Vagina (tissue), 2 donors: Measurements from ENCODE around the gene ADAMTSL3. TPM values are rescaled to one million over a fixed set of nuclear protein-coding genes. Genes with fewer than 3 reads are reported as not detected.

Source experiments
- DNase-seq, 2 donors: peaks; one replicate each; pipeline ENCODE4 v3.0.0-alpha.2; 2017; ENCODE audit errors: extremely low spot score in 2 of 2
- H3K27ac ChIP-seq: fragments of 200-600 bp; sonication (generic); one replicate; pipeline ENCODE4 v1.5.1; 2019
- H3K27me3 ChIP-seq: fragments of 200-600 bp; sonication (generic); one replicate; pipeline ENCODE4 v1.5.1; 2019
- H3K36me3 ChIP-seq, 2 donors: fragments of 200-600 bp; sonication (generic); one replicate each; pipeline ENCODE4 v1.5.1; 2017 to 2019
- H3K4me1 ChIP-seq: fragments of 200-600 bp; sonication (generic); one replicate; pipeline ENCODE4 v1.5.1; 2019
- H3K4me3 ChIP-seq, 2 donors: fragments of 200-600 bp; sonication (generic); 1 replicate in 1 of 2; 2 replicates in 1 of 2; pipeline ENCODE4 v1.5.1; 2016 to 2019
- H3K9me3 ChIP-seq: fragments of 200-600 bp; sonication (generic); one replicate; pipeline ENCODE4 v1.5.1; 2019
- CTCF ChIP-seq, 3 experiments: fragments of 450-650 bp in 2 of 3; fragments of 200-600 bp in 1 of 3; sonication (generic) in 1 of 3; IDR thresholded peaks; one replicate each; pipeline ENCODE4 v1.5.1; 2017 to 2019; ENCODE audit warnings: antibody characterized with exemption in 3 of 3, mild to moderate bottlenecking in 2 of 3, moderate library complexity in 2 of 3
- POLR2A ChIP-seq, 2 donors: fragments of 450-650 bp; IDR thresholded peaks; one replicate each; pipeline ENCODE4 v1.6.1; 2017; ENCODE audit warnings: antibody characterized with exemption in 2 of 2, mild to moderate bottlenecking in 2 of 2, moderate library complexity in 2 of 2
- POLR2AphosphoS5 ChIP-seq, 2 donors: sonication (generic); formaldehyde crosslinking; IDR thresholded peaks; one replicate each; pipeline ENCODE4 v1.9.0; 2017; ENCODE audit warnings: antibody characterized with exemption in 2 of 2, mild to moderate bottlenecking in 2 of 2, low read depth in 1 of 2; ENCODE audit not compliant: insufficient read depth in 1 of 2
- intact Hi-C: fragments of 100-400 bp; cut with DNase I; formaldehyde crosslinking; loops from one replicate; pipeline ENCODE4 v1.15.1; 2023
- total RNA-seq: library from RNA; depleted of rRNA; stranded (reverse); fragments of >200 nt; gene quantifications from one replicate; pipeline ENCODE4 v1.2.3, GENCODE V29; 2016

The ADAMTSL3 gene
- total RNA-seq, 1 donor from 2014 or later: 4.2 TPM

GRCh38 chr15:83881156-83881555, 227.2 kb downstream of the ADAMTSL3 start:
- H3K36me3 ChIP-seq: no peaks in the 10 kb centered on the region
- no peak overlapping the region for H3K4me3 ChIP-seq
- H3K27me3 ChIP-seq: no peaks in the 10 kb centered on the region
- no peaks in the 10 kb centered on the region for H3K9me3 ChIP-seq
- no peak overlapping the region for H3K27ac ChIP-seq
- intact Hi-C loops: no loop called here
- no peak for TF ChIP-seq POLR2A (IDR thresholded peaks at IDR 0.05)
- TF ChIP-seq POLR2AphosphoS5 (IDR thresholded peaks at IDR 0.05; ENCODE audit: insufficient read depth in 1 of 2, low read depth in 1 of 2): no peak
- no peak for TF ChIP-seq CTCF (IDR thresholded peaks at IDR 0.05)
- DNase-seq: no peak
- H3K4me1 ChIP-seq: no peaks in the 10 kb centered on the region

GRCh38 chr15:83886321-83886720, 232.4 kb downstream of the ADAMTSL3 start:
- no peak for TF ChIP-seq CTCF (IDR thresholded peaks at IDR 0.05)
- TF ChIP-seq POLR2A (IDR thresholded peaks at IDR 0.05): no peak
- TF ChIP-seq POLR2AphosphoS5 (IDR thresholded peaks at IDR 0.05; ENCODE audit: insufficient read depth in 1 of 2, low read depth in 1 of 2): no peak

GRCh38 chr15:83887404-83887803, 233.5 kb downstream of the ADAMTSL3 start:
- intact Hi-C loops: no loop called here
- Histone ChIP-seq H3K4me3 (no peak overlapping the region), H3K9me3 (no peaks in the 10 kb centered on the region), H3K4me1 (no peaks in the 10 kb centered on the region), H3K27me3 (no peaks in the 10 kb centered on the region), H3K27ac (no peak overlapping the region), H3K36me3 (no peaks in the 10 kb centered on the region)
- no peak for TF ChIP-seq POLR2AphosphoS5 (IDR thresholded peaks at IDR 0.05; ENCODE audit: insufficient read depth in 1 of 2, low read depth in 1 of 2)
- no peak for TF ChIP-seq CTCF (IDR thresholded peaks at IDR 0.05)
- TF ChIP-seq POLR2A (IDR thresholded peaks at IDR 0.05): no peak
- DNase-seq: no peak

More at GRCh38 chr15:83886321-83886720, 232.4 kb downstream of the ADAMTSL3 start:
- Histone ChIP-seq H3K36me3 (no peaks in the 10 kb centered on the region), H3K4me1 (no peaks in the 10 kb centered on the region), H3K9me3 (no peaks in the 10 kb centered on the region), H3K27ac (no peak overlapping the region), H3K27me3 (no peaks in the 10 kb centered on the region), H3K4me3 (no peak overlapping the region)
- no peak for DNase-seq
- intact Hi-C loops: no loop called here

GRCh38 chr15:83887961-83888360, 234.0 kb downstream of the ADAMTSL3 start:
- Histone ChIP-seq H3K4me1 (no peaks in the 10 kb centered on the region), H3K27ac (no peak overlapping the region), H3K9me3 (no peaks in the 10 kb centered on the region), H3K4me3 (no peak overlapping the region), H3K36me3 (no peaks in the 10 kb centered on the region), H3K27me3 (no peaks in the 10 kb centered on the region)
- TF ChIP-seq POLR2AphosphoS5 (IDR thresholded peaks at IDR 0.05; ENCODE audit: insufficient read depth in 1 of 2, low read depth in 1 of 2) (no peak), CTCF (IDR thresholded peaks at IDR 0.05) (no peak), POLR2A (IDR thresholded peaks at IDR 0.05) (no peak)
- intact Hi-C loops: no loop called here
- DNase-seq: no peak

- no peaks in the 10 kb centered on the region for H3K9me3 ChIP-seq
- no peaks in the 10 kb centered on the region for H3K36me3 ChIP-seq
- H3K27ac ChIP-seq: no peak overlapping the region
- no peak overlapping the region for H3K4me3 ChIP-seq
- H3K27me3 ChIP-seq: no peaks in the 10 kb centered on the region
- H3K4me1 ChIP-seq: no peaks in the 10 kb centered on the region
- TF ChIP-seq CTCF (IDR thresholded peaks at IDR 0.05) (no peak), POLR2AphosphoS5 (IDR thresholded peaks at IDR 0.05; ENCODE audit: insufficient read depth in 1 of 2, low read depth in 1 of 2) (no peak), POLR2A (IDR thresholded peaks at IDR 0.05) (no peak)
- DNase-seq: no peak
- intact Hi-C loops: no loop called here
These were observed 236.1 kb downstream of the ADAMTSL3 start for GRCh38 chr15:83889995-83890394.
